Mesendoderm (in vitro differentiated cells): Measurements from ENCODE around the gene PTPN2.
A peak's percentile ranks its signal among the peaks of the same experiment; 100 is the strongest.

Experiments
- DNase-seq: peaks from one replicate; pipeline ENCODE4 v3.0.0; 2013
- H2AK5ac ChIP-seq: 2 replicates; pipeline ENCODE4 v1.6.1; 2013; ENCODE audit warnings: low read length, inconsistent platforms
- H2BK120ac ChIP-seq: 2 replicates; pipeline ENCODE4 v1.6.1; 2013; ENCODE audit warnings: low read depth, mild to moderate bottlenecking, low read length, moderate library complexity, mixed read lengths
- H2BK15ac ChIP-seq: replicated peaks from 2 replicates; pipeline ENCODE4 v1.6.1; 2013; ENCODE audit warnings: low read depth, mild to moderate bottlenecking, moderate library complexity
- H2BK5ac ChIP-seq: 2 replicates; pipeline ENCODE4 v1.6.1; 2013; ENCODE audit warnings: low read length, inconsistent platforms
- H3K18ac ChIP-seq: 2 replicates; pipeline ENCODE4 v1.6.1; 2013; ENCODE audit warnings: mild to moderate bottlenecking, low read length, mixed read lengths
- H3K23ac ChIP-seq: one replicate; pipeline ENCODE4 v1.6.1; 2013; ENCODE audit warnings: low read length
- H3K27ac ChIP-seq: 2 replicates; pipeline ENCODE4 v1.5.1; 2013; ENCODE audit warnings: low read depth, mild to moderate bottlenecking, inconsistent platforms, low read length, moderate library complexity
- H3K27me3 ChIP-seq: 2 replicates; pipeline ENCODE4 v1.6.1; 2013; ENCODE audit warnings: low read length, control low read depth, mild to moderate bottlenecking, inconsistent platforms; ENCODE audit not compliant: insufficient read depth, poor library complexity
- H3K36me3 ChIP-seq: 2 replicates; pipeline ENCODE4 v1.6.1; 2013; ENCODE audit warnings: low read length, inconsistent platforms; ENCODE audit not compliant: control insufficient read depth, insufficient read depth
- H3K4ac ChIP-seq: one replicate; pipeline ENCODE4 v1.6.1; 2013; ENCODE audit warnings: low read depth, mild to moderate bottlenecking, low read length, moderate library complexity
- H3K4me1 ChIP-seq: 2 replicates; pipeline ENCODE4 v1.6.1; 2013; ENCODE audit warnings: low read depth, low read length, inconsistent platforms; ENCODE audit not compliant: control insufficient read depth
- H3K4me2 ChIP-seq: 2 replicates; pipeline ENCODE4 v1.6.1; 2013; ENCODE audit warnings: low read length
- H3K4me3 ChIP-seq: 2 replicates; pipeline ENCODE4 v1.5.1; 2013; ENCODE audit warnings: mild to moderate bottlenecking, low read length
- H3K56ac ChIP-seq: one replicate; pipeline ENCODE4 v1.6.1; 2013; ENCODE audit warnings: low read length
- H3K79me1 ChIP-seq: 2 replicates; pipeline ENCODE4 v1.6.1; 2013; ENCODE audit warnings: low read length, inconsistent platforms
- H3K79me2 ChIP-seq: 2 replicates; pipeline ENCODE4 v1.6.1; 2013; ENCODE audit warnings: mild to moderate bottlenecking, low read length; ENCODE audit not compliant: control insufficient read depth, insufficient read depth
- H3K9ac ChIP-seq: 2 replicates; pipeline ENCODE4 v1.6.1; 2013; ENCODE audit warnings: low read length, inconsistent platforms
- H4K5ac ChIP-seq: one replicate; pipeline ENCODE4 v1.6.1; 2013; ENCODE audit warnings: low read length
- H4K8ac ChIP-seq: one replicate; pipeline ENCODE4 v1.6.1; 2013; ENCODE audit warnings: low read depth, mild to moderate bottlenecking, control low read depth, low read length, moderate library complexity
- WGBS: extraction: QIAGEN DNeasy Blood & Tissue Kit; methylation state at CpG from one replicate; pipeline ENCODE4 v1.1.7; 2013; ENCODE audit warnings: low lambda C conversion rate, missing lambda C conversion rate; ENCODE audit not compliant: insufficient coverage; ENCODE audit errors: extremely low coverage; 5-methylcytosine and 5-hydroxymethylcytosine counted together

PTPN2 gene

DNA sequence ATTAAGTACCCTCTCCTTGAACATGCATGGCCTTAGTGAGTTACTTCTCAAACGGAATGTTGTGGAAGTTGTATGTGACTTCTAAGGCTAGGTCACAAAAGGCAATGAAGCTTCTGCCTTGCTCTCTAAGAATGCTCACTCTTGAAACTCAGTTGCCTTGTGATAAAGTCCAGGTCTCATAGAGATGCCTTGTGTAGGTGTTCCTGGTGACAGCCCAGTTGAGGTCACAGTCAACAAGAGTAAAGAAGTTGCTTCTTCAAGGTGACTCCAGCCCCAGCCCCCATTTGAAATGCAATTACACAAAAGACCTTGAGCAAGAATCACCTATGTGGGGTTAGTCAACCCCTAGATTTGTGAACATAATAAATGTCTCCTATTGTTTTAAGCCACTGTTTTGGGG is 35.6 kb downstream of the PTPN2 start:
- Histone ChIP-seq H3K36me3 (no peaks in the 10 kb centered on the region), H3K4me1 (no peaks in the 10 kb centered on the region), H3K4me2 (no peak overlapping the region), H3K23ac (no peak overlapping the region), H3K79me1 (peaks cover 5% of the 10 kb centered on the region), H2BK5ac (no peak overlapping the region), H2BK120ac (no peak overlapping the region), H3K18ac (no peak overlapping the region), H4K5ac (no peak overlapping the region), H3K9ac (no peak overlapping the region), H3K79me2 (peaks cover 4% of the 10 kb centered on the region), H3K4ac (no peak overlapping the region), H3K56ac (no peak overlapping the region), H3K27ac (no peak overlapping the region), H3K4me3 (no peak overlapping the region), H2AK5ac (no peak overlapping the region), H3K27me3 (no peaks in the 10 kb centered on the region), H4K8ac (no peak overlapping the region), H2BK15ac (no peak overlapping the region)
- WGBS, result no CpG with 5 or more reads among the region's 1 CpG
- DNase-seq, result no peak

DNA sequence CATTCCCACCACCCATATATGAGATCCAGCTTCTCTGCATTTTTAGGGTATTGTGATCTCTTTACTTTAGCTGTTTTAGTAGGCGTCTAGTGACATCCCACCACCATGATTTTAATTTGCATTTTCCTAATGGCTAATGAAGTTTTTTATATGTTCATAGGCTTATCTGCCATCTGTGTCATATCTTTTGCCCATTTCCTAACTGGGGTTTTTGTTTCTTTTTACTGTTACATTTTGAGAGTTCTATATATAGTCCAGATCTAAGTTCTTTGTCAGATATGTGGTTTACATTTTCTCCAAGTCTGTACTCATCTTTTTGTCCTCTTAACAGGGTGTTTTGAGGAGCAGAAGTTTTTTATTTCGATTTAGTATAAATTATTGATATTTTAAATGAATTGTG is 39.6 kb downstream of the PTPN2 start:
- Histone ChIP-seq H3K9ac (no peak overlapping the region), H3K4me3 (no peak overlapping the region), H3K56ac (no peak overlapping the region), H4K5ac (no peak overlapping the region), H3K4me2 (no peak overlapping the region), H3K27me3 (no peaks in the 10 kb centered on the region), H3K36me3 (peaks cover 3% of the 10 kb centered on the region), H3K23ac (no peak overlapping the region), H3K79me2 (peaks cover 15% of the 10 kb centered on the region), H3K4ac (no peak overlapping the region), H2BK15ac (no peak overlapping the region), H4K8ac (no peak overlapping the region), H2BK5ac (no peak overlapping the region), H2AK5ac (no peak overlapping the region), H3K27ac (no peak overlapping the region), H3K79me1 (peaks cover 10% of the 10 kb centered on the region), H2BK120ac (no peak overlapping the region), H3K18ac (no peak overlapping the region), H3K4me1 (no peaks in the 10 kb centered on the region)
- WGBS, result no CpG with 5 or more reads among the region's 2 CpGs
- no peak for DNase-seq

- peaks cover 12% of the 10 kb centered on the region for H3K79me1 ChIP-seq
- H2BK120ac ChIP-seq, result no peak overlapping the region
- no peak overlapping the region for H4K5ac ChIP-seq
- no peak overlapping the region for H4K8ac ChIP-seq
- H3K23ac ChIP-seq, result no peak overlapping the region
- no peak overlapping the region for H2BK5ac ChIP-seq
- no peak for DNase-seq
- no peak overlapping the region for H2BK15ac ChIP-seq
- H2AK5ac ChIP-seq, result no peak overlapping the region
- H3K27ac ChIP-seq, result no peak overlapping the region
- no peak overlapping the region for H3K56ac ChIP-seq
- H3K4me1 ChIP-seq, result no peaks in the 10 kb centered on the region
- H3K9ac ChIP-seq, result no peak overlapping the region
- H3K4me3 ChIP-seq, result no peak overlapping the region
- peaks cover 18% of the 10 kb centered on the region for H3K79me2 ChIP-seq
- no peak overlapping the region for H3K4ac ChIP-seq
- no peak overlapping the region for H3K18ac ChIP-seq
- WGBS, result no CpG with 5 or more reads among the region's 12 CpGs
- H3K36me3 ChIP-seq, result peaks cover 3% of the 10 kb centered on the region
- H3K4me2 ChIP-seq, result no peak overlapping the region
- no peaks in the 10 kb centered on the region for H3K27me3 ChIP-seq
These were observed 40.4 kb downstream of the PTPN2 start for GRCh38 chr18:12843420-12844350.

GRCh38 chr18:12842459-12843380 is 41.3 kb downstream of the PTPN2 start:
- Histone ChIP-seq H3K27ac (no peak overlapping the region), H2BK15ac (no peak overlapping the region), H3K4me1 (peaks cover 2% of the 10 kb centered on the region), H3K4ac (no peak overlapping the region), H3K23ac (no peak overlapping the region), H4K5ac (no peak overlapping the region), H3K18ac (no peak overlapping the region), H2AK5ac (no peak overlapping the region), H3K79me2 (peaks cover 21% of the 10 kb centered on the region), H3K36me3 (peaks cover 3% of the 10 kb centered on the region), H3K4me3 (no peak overlapping the region), H3K4me2 (no peak overlapping the region), H3K79me1 (peaks cover 12% of the 10 kb centered on the region), H2BK5ac (no peak overlapping the region), H2BK120ac (no peak overlapping the region), H3K9ac (no peak overlapping the region), H4K8ac (no peak overlapping the region), H3K27me3 (no peaks in the 10 kb centered on the region), H3K56ac (no peak overlapping the region)
- WGBS, result no CpG with 5 or more reads among the region's 17 CpGs
- peak; percentile 75 for DNase-seq

GRCh38 chr18:12841070-12841469 is 43.0 kb downstream of the PTPN2 start:
- no peak overlapping the region for H3K4me3 ChIP-seq
- H3K4me1 ChIP-seq, result peaks cover 2% of the 10 kb centered on the region
- H2AK5ac ChIP-seq, result no peak overlapping the region
- H3K18ac ChIP-seq, result no peak overlapping the region
- no peak overlapping the region for H4K5ac ChIP-seq
- H3K4me2 ChIP-seq, result no peak overlapping the region
- no CpG with 5 or more reads among the region's 6 CpGs for WGBS
- H2BK120ac ChIP-seq, result no peak overlapping the region
- peaks cover 3% of the 10 kb centered on the region for H3K36me3 ChIP-seq
- H3K79me2 ChIP-seq, result peaks cover 24% of the 10 kb centered on the region
- no peak overlapping the region for H4K8ac ChIP-seq
- no peak overlapping the region for H2BK15ac ChIP-seq
- H3K27ac ChIP-seq, result no peak overlapping the region
- peaks cover 13% of the 10 kb centered on the region for H3K79me1 ChIP-seq
- no peak overlapping the region for H3K9ac ChIP-seq
- H2BK5ac ChIP-seq, result no peak overlapping the region
- no peaks in the 10 kb centered on the region for H3K27me3 ChIP-seq
- H3K56ac ChIP-seq, result no peak overlapping the region
- H3K23ac ChIP-seq, result no peak overlapping the region
- peak overlapping the region; percentile 71 for H3K4ac ChIP-seq
- DNase-seq, result peak; percentile 42
